Measurements from ENCODE around the gene TXNRD1.

DNA sequence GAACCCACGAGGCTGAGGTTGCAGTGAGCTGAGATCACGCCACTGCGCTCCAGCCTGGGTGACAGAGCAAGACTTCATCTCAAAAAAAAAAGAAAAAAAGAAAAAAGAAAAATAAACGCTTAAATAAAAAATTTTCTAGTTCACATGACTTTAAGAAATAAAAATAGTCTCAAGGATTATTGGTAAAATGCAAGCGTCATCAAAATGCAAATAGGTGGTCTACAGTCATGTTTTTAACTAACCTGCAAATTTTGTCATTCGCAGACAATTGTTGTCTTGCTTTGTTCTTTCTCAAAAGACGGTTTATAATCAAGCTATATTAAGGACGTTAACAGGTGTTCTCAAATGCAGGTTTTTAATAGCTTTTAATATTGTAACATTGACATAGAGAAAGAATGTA, 22.4 kb downstream of the TXNRD1 start:
- TF ChIP-seq CTCF (IDR thresholded peaks at IDR 0.05) (no peak), ZFX (IDR thresholded peaks at IDR 0.05; ENCODE audit: borderline replicate concordance) (no peak)
